PFSK-1 (cell line): ENCODE data around the gene FOS.

Source experiments
- POLR2AphosphoS5 ChIP-seq: IDR thresholded peaks from 2 replicates; pipeline ENCODE4 v1.6.1; 2012; ENCODE audit warnings: low read depth, mild to moderate bottlenecking, control low read depth, low read length, moderate library complexity
- SIN3A ChIP-seq: IDR thresholded peaks from 2 replicates; pipeline ENCODE4 v1.6.1; 2012; ENCODE audit warnings: mild to moderate bottlenecking, low read length, moderate library complexity, borderline replicate concordance; ENCODE audit not compliant: insufficient read depth
- TAF1 ChIP-seq: IDR thresholded peaks from 2 replicates; pipeline ENCODE4 v1.6.1; 2012; ENCODE audit warnings: low read length, control low read depth, borderline replicate concordance; ENCODE audit not compliant: insufficient read depth
- TF ChIP-seq, protein P1 (sequence below), 2 experiments: IDR thresholded peaks; 2 replicates each; pipeline versions ENCODE4 v1.6.1 to v1.8.0; 2011 to 2012; ENCODE audit warnings: low read depth in 2 of 2, low read length in 2 of 2, control low read depth in 1 of 2, inconsistent platforms in 1 of 2, mild to moderate bottlenecking in 1 of 2, moderate library complexity in 1 of 2; ENCODE audit not compliant: insufficient read depth in 1 of 2

DNA sequence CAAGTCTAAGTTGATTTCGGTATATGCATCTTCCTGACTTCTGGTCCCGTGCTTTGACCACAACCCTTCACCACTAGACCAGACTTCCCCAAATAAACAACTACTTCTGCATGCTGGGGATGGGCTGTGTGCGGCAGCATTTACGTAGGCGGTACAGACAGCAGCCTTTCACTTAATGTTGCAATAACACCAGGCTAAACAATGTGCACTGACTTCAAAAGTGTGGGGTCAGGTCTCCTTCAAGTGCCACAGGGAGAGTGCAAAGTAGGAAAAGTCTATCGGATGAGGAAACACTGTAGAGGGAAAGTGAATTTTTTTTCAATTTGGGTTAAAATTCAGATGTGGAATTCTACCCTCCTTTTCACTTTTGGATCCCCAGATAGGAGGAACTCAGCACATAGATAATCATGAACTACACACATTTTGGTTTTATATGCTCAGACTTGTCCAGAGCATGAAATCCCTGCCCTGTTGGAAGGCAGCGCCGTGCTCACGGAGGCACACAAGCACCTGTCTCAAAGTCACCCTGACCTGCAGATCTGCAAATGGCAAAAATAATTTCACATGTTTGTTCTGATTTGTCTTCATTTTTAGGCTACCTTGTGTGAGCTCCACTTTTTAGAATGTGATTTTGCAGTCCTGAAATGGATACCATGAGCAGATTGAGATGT is 3.6 kb upstream of the FOS start:
- TF ChIP-seq, protein P1, sequence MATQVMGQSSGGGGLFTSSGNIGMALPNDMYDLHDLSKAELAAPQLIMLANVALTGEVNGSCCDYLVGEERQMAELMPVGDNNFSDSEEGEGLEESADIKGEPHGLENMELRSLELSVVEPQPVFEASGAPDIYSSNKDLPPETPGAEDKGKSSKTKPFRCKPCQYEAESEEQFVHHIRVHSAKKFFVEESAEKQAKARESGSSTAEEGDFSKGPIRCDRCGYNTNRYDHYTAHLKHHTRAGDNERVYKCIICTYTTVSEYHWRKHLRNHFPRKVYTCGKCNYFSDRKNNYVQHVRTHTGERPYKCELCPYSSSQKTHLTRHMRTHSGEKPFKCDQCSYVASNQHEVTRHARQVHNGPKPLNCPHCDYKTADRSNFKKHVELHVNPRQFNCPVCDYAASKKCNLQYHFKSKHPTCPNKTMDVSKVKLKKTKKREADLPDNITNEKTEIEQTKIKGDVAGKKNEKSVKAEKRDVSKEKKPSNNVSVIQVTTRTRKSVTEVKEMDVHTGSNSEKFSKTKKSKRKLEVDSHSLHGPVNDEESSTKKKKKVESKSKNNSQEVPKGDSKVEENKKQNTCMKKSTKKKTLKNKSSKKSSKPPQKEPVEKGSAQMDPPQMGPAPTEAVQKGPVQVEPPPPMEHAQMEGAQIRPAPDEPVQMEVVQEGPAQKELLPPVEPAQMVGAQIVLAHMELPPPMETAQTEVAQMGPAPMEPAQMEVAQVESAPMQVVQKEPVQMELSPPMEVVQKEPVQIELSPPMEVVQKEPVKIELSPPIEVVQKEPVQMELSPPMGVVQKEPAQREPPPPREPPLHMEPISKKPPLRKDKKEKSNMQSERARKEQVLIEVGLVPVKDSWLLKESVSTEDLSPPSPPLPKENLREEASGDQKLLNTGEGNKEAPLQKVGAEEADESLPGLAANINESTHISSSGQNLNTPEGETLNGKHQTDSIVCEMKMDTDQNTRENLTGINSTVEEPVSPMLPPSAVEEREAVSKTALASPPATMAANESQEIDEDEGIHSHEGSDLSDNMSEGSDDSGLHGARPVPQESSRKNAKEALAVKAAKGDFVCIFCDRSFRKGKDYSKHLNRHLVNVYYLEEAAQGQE (IDR thresholded peaks at IDR 0.05; ENCODE audit: insufficient read depth in 1 of 2, low read depth in 2 of 2, low read length in 2 of 2) = no peak
- no peak for TF ChIP-seq POLR2AphosphoS5
- TF ChIP-seq SIN3A = no peak
- no peak for TF ChIP-seq TAF1
